ENCODE data around the gene NONO. TPM values are rescaled to one million over a fixed set of nuclear protein-coding genes. Genes with fewer than 3 reads are reported as not detected.

NONO gene
- total and polyA plus RNA-seq, 9 donors: 285 to 402 (median 373) TPM

Other genes with a start within 250 kb of the NONO start
- gene SNX12, start 215.3 kb upstream of the NONO start, total RNA-seq: 43.3 TPM
- gene SNX12, start 215.3 kb upstream of the NONO start, polyA plus RNA-seq (ENCODE audit: insufficient read depth in 1 of 8, insufficient read length in 8 of 8, low replicate concordance in 1 of 8): 10 to 100 TPM; 43.7 to 60.8 (median 51.8) TPM
- 18.8 TPM for gene FOXO4, start 187.8 kb upstream of the NONO start, total RNA-seq
- 10 to 100 TPM; 26.1 to 36.8 (median 33.3) TPM for gene FOXO4, start 187.8 kb upstream of the NONO start, polyA plus RNA-seq (ENCODE audit: insufficient read depth in 1 of 8, insufficient read length in 8 of 8, low replicate concordance in 1 of 8)
- 1.4 TPM for gene CXorf65, start 176.9 kb upstream of the NONO start, total RNA-seq
- gene CXorf65, start 176.9 kb upstream of the NONO start, polyA plus RNA-seq (ENCODE audit: insufficient read depth in 1 of 8, insufficient read length in 8 of 8, low replicate concordance in 1 of 8): 1 to 10 TPM in 1 of 8 donors, under 1 TPM in 5, not detected in 2; 0.63 to 1.1 (median 0.76) TPM
- gene IL2RG, start 172.1 kb upstream of the NONO start, total RNA-seq: 0.98 TPM
- gene IL2RG, start 172.1 kb upstream of the NONO start, polyA plus RNA-seq (ENCODE audit: insufficient read depth in 1 of 8, insufficient read length in 8 of 8, low replicate concordance in 1 of 8): 1 to 10 TPM; 1.3 to 7.2 (median 2.2) TPM
- gene MED12, start 165.0 kb upstream of the NONO start, total RNA-seq: 22.5 TPM
- 10 to 100 TPM; 33.4 to 52.0 (median 45.6) TPM for gene MED12, start 165.0 kb upstream of the NONO start, polyA plus RNA-seq (ENCODE audit: insufficient read depth in 1 of 8, insufficient read length in 8 of 8, low replicate concordance in 1 of 8)
- 1.9 TPM for gene NLGN3, start 138.8 kb upstream of the NONO start, total RNA-seq
- gene NLGN3, start 138.8 kb upstream of the NONO start, polyA plus RNA-seq (ENCODE audit: insufficient read depth in 1 of 8, insufficient read length in 8 of 8, low replicate concordance in 1 of 8): 1 to 10 TPM; 2.2 to 7.8 (median 3.8) TPM
- 0.04 TPM for gene GJB1, start 60.4 kb upstream of the NONO start, total RNA-seq
- gene GJB1, start 60.4 kb upstream of the NONO start, polyA plus RNA-seq (ENCODE audit: insufficient read depth in 1 of 8, insufficient read length in 8 of 8, low replicate concordance in 1 of 8): 1 to 10 TPM in 1 of 8 donors, under 1 TPM in 4, not detected in 3; 0.06 to 2.2 (median 0.36) TPM
- 11.6 TPM for gene ZMYM3, start 29.5 kb upstream of the NONO start, total RNA-seq
- 10 to 100 TPM; 17.5 to 25.7 (median 21.3) TPM for gene ZMYM3, start 29.5 kb upstream of the NONO start, polyA plus RNA-seq (ENCODE audit: insufficient read depth in 1 of 8, insufficient read length in 8 of 8, low replicate concordance in 1 of 8)
- gene ITGB1BP2, start 18.1 kb downstream of the NONO start, total RNA-seq: 140 TPM
- gene ITGB1BP2, start 18.1 kb downstream of the NONO start, polyA plus RNA-seq (ENCODE audit: insufficient read depth in 1 of 8, insufficient read length in 8 of 8, low replicate concordance in 1 of 8): 100 to 1,000 TPM in 7 of 8 donors, 10 to 100 TPM in 1; 89.9 to 152 (median 125) TPM
- 27.0 TPM for gene TAF1, start 82.7 kb downstream of the NONO start, total RNA-seq
- gene TAF1, start 82.7 kb downstream of the NONO start, polyA plus RNA-seq (ENCODE audit: insufficient read depth in 1 of 8, insufficient read length in 8 of 8, low replicate concordance in 1 of 8): 10 to 100 TPM; 19.1 to 32.9 (median 27.6) TPM
- gene OGT, start 249.5 kb downstream of the NONO start, total RNA-seq: 108 TPM
- 100 to 1,000 TPM in 5 of 8 donors, 10 to 100 TPM in 3; 74.7 to 186 (median 102) TPM for gene OGT, start 249.5 kb downstream of the NONO start, polyA plus RNA-seq (ENCODE audit: insufficient read depth in 1 of 8, insufficient read length in 8 of 8, low replicate concordance in 1 of 8)